Liver (tissue), 9 donors: ENCODE measurements around the gene OR4Q3. TPM values are rescaled to one million over a fixed set of nuclear protein-coding genes. Genes with fewer than 3 reads are reported as not detected.
"Not testable (repeated sequence)": the region's sequence is repeated elsewhere in the genome, so short reads cannot be mapped to it uniquely, and the experiment has no call there.

Experiments used
- DNase-seq: peaks from one replicate; pipeline ENCODE4 v3.0.0-alpha.2; 2017; ENCODE audit warnings: low spot score
- H3K27ac ChIP-seq, 2 donors: one replicate each; pipeline ENCODE4 v1.7.0; 2013; ENCODE audit warnings: inconsistent platforms in 2 of 2, low read length in 2 of 2, control low read depth in 1 of 2, low read depth in 1 of 2, mild to moderate bottlenecking in 1 of 2
- H3K27me3 ChIP-seq, 4 donors: one replicate each; pipeline versions ENCODE4 v1.6.1 to v1.7.0; 2013; ENCODE audit warnings: low read length in 3 of 4, inconsistent platforms in 1 of 4, mild to moderate bottlenecking in 1 of 4, moderate library complexity in 1 of 4; ENCODE audit not compliant: control insufficient read depth in 4 of 4, insufficient read depth in 4 of 4
- H3K36me3 ChIP-seq, 4 donors: one replicate each; pipeline versions ENCODE4 v1.6.1 to v1.7.0; 2013; ENCODE audit warnings: low read length in 3 of 4, mild to moderate bottlenecking in 3 of 4, low read depth in 1 of 4, moderate library complexity in 1 of 4; ENCODE audit not compliant: control insufficient read depth in 4 of 4, insufficient read depth in 3 of 4
- H3K4me1 ChIP-seq, 4 donors: one replicate each; pipeline versions ENCODE4 v1.6.1 to v1.7.0; 2013; ENCODE audit warnings: low read length in 3 of 4, mild to moderate bottlenecking in 3 of 4, moderate library complexity in 1 of 4; ENCODE audit not compliant: control insufficient read depth in 4 of 4, insufficient read depth in 4 of 4
- H3K4me3 ChIP-seq, 3 donors: one replicate each; pipeline versions ENCODE4 v1.6.1 to v1.7.0; 2013; ENCODE audit warnings: low read length in 3 of 3, control low read depth in 1 of 3, low read depth in 1 of 3, mild to moderate bottlenecking in 1 of 3
- H3K9ac ChIP-seq, 2 donors: one replicate each; pipeline ENCODE4 v1.7.0; 2013; ENCODE audit warnings: low read length in 2 of 2, mild to moderate bottlenecking in 2 of 2, moderate library complexity in 2 of 2, control low read depth in 1 of 2, low read depth in 1 of 2
- H3K9me3 ChIP-seq, 4 donors: one replicate each; pipeline versions ENCODE4 v1.6.1 to v1.7.0; 2013; ENCODE audit warnings: low read length in 3 of 4; ENCODE audit not compliant: control insufficient read depth in 4 of 4
- EGR1 ChIP-seq, 2 donors: IDR thresholded peaks; 2 replicates each; pipeline ENCODE4 v1.6.1; 2016 to 2018; ENCODE audit warnings: antibody characterized with exemption in 2 of 2, low read depth in 2 of 2
- FOXA1 ChIP-seq: IDR thresholded peaks from 2 replicates; pipeline ENCODE4 v1.6.1; 2016; ENCODE audit warnings: antibody characterized with exemption
- GABPA ChIP-seq, 2 donors: IDR thresholded peaks in 1 of 2; conservative IDR thresholded peaks in 1 of 2; 2 replicates each; pipeline ENCODE4 v1.6.1; 2016; ENCODE audit warnings: antibody characterized with exemption in 2 of 2, mild to moderate bottlenecking in 1 of 2, moderate library complexity in 1 of 2
- HNF4G ChIP-seq: IDR thresholded peaks from 2 replicates; pipeline ENCODE4 v1.6.1; 2016; ENCODE audit warnings: antibody characterized with exemption
- JUND ChIP-seq, 2 donors: IDR thresholded peaks; 2 replicates each; pipeline ENCODE4 v1.6.1; 2016; ENCODE audit warnings: antibody characterized with exemption in 2 of 2
- RXRA ChIP-seq, 2 donors: IDR thresholded peaks; 2 replicates each; pipeline ENCODE4 v1.6.1; 2017 to 2018; ENCODE audit warnings: antibody characterized with exemption in 2 of 2, mild to moderate bottlenecking in 1 of 2
- WGBS: extraction: QIAGEN DNeasy Blood & Tissue Kit; methylation state at CpG from one replicate; pipeline ENCODE4 v1.1.7; 2013; 5-methylcytosine and 5-hydroxymethylcytosine counted together
- polyA plus RNA-seq, 2 donors: library from polyadenylated mRNA; stranded (reverse) in 1 of 2; unstranded in 1 of 2; fragments of 200-250 nt in 1 of 2; fragments of >200 nt in 1 of 2; fragmentation: Nextera tagmentation in 1 of 2; extraction: Ambion mirVana in 1 of 2; gene quantifications; one replicate each; pipeline versions ENCODE4 v1.2.1 to v1.2.3, GENCODE V29; 2013 to 2015
- total RNA-seq, 2 donors: library from RNA; depleted of rRNA; stranded (reverse); fragments of >200 nt; gene quantifications; one replicate each; pipeline ENCODE4 v1.2.3, GENCODE V29; 2014
- TF ChIP-seq, protein P1 (sequence below): fragments of 150-350 bp; IDR thresholded peaks from 2 replicates; pipeline ENCODE4 v1.5.1; 2017; ENCODE audit warnings: improper control_type of control experiment, low read depth, low read length; ENCODE audit not compliant: missing input control
- TF ChIP-seq, protein P2 (sequence below): IDR thresholded peaks from 2 replicates; pipeline ENCODE4 v1.6.1; 2016; ENCODE audit warnings: antibody characterized with exemption
- TF ChIP-seq, protein P3 (sequence below): IDR thresholded peaks from 2 replicates; pipeline ENCODE4 v1.6.1; 2016; ENCODE audit warnings: antibody characterized with exemption, mild to moderate bottlenecking
- donor health status: healthy.
- donor health status: healthy.
- donor health status: healthy.
- donor health status: healthy.
- donor health status: healthy.

Gene OR4Q3
- total and polyA plus RNA-seq, 4 donors = not detected

GRCh38 chr14:19775587-19775986, 32.2 kb downstream of the OR4Q3 start:
- Histone ChIP-seq H3K27me3 (no peaks in the 10 kb centered on the region), H3K9ac (no peak overlapping the region), H3K4me1 (no peaks in the 10 kb centered on the region), H3K27ac (no peak overlapping the region), H3K36me3 (no peaks in the 10 kb centered on the region), H3K9me3 (peaks cover 0 to 3% (median 0%) of the 10 kb centered on the region in 4 donors), H3K4me3 (no peak overlapping the region)
- 74% methylated on average over 1 of the region's 1 CpG for WGBS
- no peak for DNase-seq
- TF ChIP-seq, protein P1, sequence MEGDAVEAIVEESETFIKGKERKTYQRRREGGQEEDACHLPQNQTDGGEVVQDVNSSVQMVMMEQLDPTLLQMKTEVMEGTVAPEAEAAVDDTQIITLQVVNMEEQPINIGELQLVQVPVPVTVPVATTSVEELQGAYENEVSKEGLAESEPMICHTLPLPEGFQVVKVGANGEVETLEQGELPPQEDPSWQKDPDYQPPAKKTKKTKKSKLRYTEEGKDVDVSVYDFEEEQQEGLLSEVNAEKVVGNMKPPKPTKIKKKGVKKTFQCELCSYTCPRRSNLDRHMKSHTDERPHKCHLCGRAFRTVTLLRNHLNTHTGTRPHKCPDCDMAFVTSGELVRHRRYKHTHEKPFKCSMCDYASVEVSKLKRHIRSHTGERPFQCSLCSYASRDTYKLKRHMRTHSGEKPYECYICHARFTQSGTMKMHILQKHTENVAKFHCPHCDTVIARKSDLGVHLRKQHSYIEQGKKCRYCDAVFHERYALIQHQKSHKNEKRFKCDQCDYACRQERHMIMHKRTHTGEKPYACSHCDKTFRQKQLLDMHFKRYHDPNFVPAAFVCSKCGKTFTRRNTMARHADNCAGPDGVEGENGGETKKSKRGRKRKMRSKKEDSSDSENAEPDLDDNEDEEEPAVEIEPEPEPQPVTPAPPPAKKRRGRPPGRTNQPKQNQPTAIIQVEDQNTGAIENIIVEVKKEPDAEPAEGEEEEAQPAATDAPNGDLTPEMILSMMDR = no peak
- TF ChIP-seq RXRA (IDR thresholded peaks at IDR 0.05) (no peak), EGR1 (IDR thresholded peaks at IDR 0.05; ENCODE audit: low read depth in 2 of 2) (no peak), FOXA1 (no peak), HNF4G (no peak), GABPA (IDR thresholded peaks at IDR 0.05 in 1 of 2, conservative IDR thresholded peaks at IDR 0.05 in 1 of 2) (no peak), JUND (IDR thresholded peaks at IDR 0.05) (no peak)
- TF ChIP-seq, protein P2, sequence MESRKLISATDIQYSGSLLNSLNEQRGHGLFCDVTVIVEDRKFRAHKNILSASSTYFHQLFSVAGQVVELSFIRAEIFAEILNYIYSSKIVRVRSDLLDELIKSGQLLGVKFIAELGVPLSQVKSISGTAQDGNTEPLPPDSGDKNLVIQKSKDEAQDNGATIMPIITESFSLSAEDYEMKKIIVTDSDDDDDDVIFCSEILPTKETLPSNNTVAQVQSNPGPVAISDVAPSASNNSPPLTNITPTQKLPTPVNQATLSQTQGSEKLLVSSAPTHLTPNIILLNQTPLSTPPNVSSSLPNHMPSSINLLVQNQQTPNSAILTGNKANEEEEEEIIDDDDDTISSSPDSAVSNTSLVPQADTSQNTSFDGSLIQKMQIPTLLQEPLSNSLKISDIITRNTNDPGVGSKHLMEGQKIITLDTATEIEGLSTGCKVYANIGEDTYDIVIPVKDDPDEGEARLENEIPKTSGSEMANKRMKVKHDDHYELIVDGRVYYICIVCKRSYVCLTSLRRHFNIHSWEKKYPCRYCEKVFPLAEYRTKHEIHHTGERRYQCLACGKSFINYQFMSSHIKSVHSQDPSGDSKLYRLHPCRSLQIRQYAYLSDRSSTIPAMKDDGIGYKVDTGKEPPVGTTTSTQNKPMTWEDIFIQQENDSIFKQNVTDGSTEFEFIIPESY = no peak
- TF ChIP-seq, protein P3, sequence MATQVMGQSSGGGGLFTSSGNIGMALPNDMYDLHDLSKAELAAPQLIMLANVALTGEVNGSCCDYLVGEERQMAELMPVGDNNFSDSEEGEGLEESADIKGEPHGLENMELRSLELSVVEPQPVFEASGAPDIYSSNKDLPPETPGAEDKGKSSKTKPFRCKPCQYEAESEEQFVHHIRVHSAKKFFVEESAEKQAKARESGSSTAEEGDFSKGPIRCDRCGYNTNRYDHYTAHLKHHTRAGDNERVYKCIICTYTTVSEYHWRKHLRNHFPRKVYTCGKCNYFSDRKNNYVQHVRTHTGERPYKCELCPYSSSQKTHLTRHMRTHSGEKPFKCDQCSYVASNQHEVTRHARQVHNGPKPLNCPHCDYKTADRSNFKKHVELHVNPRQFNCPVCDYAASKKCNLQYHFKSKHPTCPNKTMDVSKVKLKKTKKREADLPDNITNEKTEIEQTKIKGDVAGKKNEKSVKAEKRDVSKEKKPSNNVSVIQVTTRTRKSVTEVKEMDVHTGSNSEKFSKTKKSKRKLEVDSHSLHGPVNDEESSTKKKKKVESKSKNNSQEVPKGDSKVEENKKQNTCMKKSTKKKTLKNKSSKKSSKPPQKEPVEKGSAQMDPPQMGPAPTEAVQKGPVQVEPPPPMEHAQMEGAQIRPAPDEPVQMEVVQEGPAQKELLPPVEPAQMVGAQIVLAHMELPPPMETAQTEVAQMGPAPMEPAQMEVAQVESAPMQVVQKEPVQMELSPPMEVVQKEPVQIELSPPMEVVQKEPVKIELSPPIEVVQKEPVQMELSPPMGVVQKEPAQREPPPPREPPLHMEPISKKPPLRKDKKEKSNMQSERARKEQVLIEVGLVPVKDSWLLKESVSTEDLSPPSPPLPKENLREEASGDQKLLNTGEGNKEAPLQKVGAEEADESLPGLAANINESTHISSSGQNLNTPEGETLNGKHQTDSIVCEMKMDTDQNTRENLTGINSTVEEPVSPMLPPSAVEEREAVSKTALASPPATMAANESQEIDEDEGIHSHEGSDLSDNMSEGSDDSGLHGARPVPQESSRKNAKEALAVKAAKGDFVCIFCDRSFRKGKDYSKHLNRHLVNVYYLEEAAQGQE = no peak

- H3K9ac ChIP-seq, H3K4me1 ChIP-seq, H3K27me3 ChIP-seq, DNase-seq, H3K9me3 ChIP-seq, H3K4me3 ChIP-seq, H3K27ac ChIP-seq, H3K36me3 ChIP-seq: not testable (repeated sequence)
- 80% methylated on average over 16 of the region's 16 CpGs for WGBS
Measured at GRCh38 chr14:19785848-19786247, 42.5 kb downstream of the OR4Q3 start.

DNA sequence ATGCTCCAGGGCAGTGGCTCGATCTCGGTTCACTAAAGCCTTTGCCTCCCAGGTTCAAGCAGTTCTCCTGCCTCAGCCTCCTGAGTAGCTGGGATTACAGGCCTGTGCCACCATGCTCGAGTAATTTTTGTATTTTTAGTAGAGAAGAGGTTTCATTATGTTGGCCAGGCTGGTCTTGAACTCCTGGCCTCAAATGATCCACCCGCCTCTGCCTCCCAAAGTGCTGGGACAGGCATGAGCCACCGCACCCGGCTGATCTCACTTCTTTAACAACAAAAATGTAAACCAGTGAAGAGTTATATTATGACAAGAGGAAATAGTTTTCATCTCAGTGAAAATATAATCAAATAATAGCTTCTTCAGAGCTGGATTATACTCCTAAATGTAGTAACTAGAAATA, 43.9 kb downstream of the OR4Q3 start:
- not testable (repeated sequence) for H3K27ac ChIP-seq, H3K36me3 ChIP-seq, H3K4me3 ChIP-seq, DNase-seq, H3K4me1 ChIP-seq, H3K27me3 ChIP-seq, H3K9me3 ChIP-seq, H3K9ac ChIP-seq
- 71% methylated on average over 6 of the region's 6 CpGs for WGBS

DNA sequence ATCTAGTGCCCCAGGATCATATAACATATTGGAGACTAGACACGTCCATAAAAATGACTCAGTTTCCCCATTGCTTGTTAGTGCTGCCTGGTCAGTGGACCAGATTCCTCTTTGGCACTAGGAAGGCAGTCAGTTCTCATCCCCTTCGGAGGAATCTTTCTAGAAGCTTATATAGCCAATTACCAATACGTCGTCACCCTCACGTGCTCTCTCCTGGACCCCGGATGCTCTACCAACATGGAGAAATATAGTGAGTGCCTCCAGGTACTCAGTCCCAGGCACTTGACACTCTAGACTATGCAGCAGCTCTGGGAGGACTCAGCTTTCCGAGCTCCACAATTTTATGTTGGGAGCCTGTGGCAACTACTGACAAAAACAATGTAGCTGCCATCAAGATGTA, 44.8 kb downstream of the OR4Q3 start:
- H3K4me1 ChIP-seq, DNase-seq, H3K27me3 ChIP-seq, H3K27ac ChIP-seq, H3K36me3 ChIP-seq, H3K9me3 ChIP-seq, H3K9ac ChIP-seq, H3K4me3 ChIP-seq: not testable (repeated sequence)
- WGBS = 65% methylated on average over 7 of the region's 7 CpGs

- H3K4me1 ChIP-seq, H3K4me3 ChIP-seq, H3K27me3 ChIP-seq, H3K27ac ChIP-seq, DNase-seq, H3K36me3 ChIP-seq, H3K9ac ChIP-seq, H3K9me3 ChIP-seq: not testable (repeated sequence)
- 61% methylated on average over 10 of the region's 10 CpGs for WGBS
Measured at GRCh38 chr14:19796520-19797108, 53.2 kb downstream of the OR4Q3 start.
